K562 treated with DMSO at 1 percent for 24 hours (cell line): Measurements from ENCODE around the gene DUSP28. TPM values are rescaled to one million over a fixed set of nuclear protein-coding genes. Genes with fewer than 3 reads are reported as not detected.

Experiments used
- total RNA-seq: library from RNA; unstranded; fragments of 300-600 nt; gene quantifications from 2 replicates; pipeline ENCODE4 v1.2.3, GENCODE V29; 2022; ENCODE audit warnings: low read depth; ENCODE audit not compliant: insufficient read depth

The DUSP28 gene, protein sequence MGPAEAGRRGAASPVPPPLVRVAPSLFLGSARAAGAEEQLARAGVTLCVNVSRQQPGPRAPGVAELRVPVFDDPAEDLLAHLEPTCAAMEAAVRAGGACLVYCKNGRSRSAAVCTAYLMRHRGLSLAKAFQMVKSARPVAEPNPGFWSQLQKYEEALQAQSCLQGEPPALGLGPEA
- total RNA-seq: 5.1 and 6.0 TPM in 2 replicates

DNA sequence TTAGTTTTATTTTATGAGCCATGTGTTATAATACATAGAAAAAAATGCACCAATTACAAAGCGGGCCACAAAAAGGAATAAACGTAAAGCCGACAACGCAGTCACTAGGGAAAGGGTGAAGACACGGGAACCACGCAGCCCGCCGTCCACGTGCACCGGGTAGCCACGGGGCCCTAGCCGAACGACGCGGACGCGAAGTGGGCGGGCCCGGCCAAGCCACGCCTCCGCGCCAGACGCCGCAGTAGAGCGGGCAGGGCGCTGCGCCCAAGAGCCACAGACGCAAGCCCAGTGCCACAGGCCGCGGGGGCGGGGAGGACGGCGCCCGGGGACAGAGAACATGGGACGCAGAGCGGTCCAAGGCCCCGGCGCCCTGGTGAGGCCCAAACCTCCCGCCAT lies at the start of gene DUSP28:
TSS of gene DUSP28 (plus strand) at position 274 of the 396 bp plus-strand sequence. CDS start 328 bp downstream, outside the sequence.

DNA sequence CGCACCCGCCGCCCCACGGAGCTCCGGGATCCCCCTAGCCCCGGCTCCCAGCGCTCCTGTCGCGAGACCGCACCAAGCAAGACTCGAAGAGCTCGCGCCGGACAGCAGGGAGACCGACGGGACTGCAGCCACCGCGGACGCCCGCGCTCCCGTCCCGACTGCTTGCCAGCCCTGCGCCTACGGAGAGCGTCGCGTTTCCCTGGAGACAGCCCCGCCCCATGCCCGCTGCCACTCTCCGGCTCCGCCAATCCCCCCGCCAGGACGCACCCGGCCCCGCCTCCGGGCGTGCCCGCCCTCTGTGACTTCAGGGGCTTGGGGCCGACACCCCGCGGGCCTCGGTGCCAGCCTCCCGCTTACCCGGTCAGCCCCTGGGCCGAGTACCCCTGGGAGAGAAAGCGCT lies 2.3 kb upstream of the DUSP28 start, which contains the start of gene ANKMY1:
TSS of gene ANKMY1 (minus strand) at position 181 of the 400 bp plus-strand sequence. CDS start 653 bp downstream, outside the sequence.

DNA sequence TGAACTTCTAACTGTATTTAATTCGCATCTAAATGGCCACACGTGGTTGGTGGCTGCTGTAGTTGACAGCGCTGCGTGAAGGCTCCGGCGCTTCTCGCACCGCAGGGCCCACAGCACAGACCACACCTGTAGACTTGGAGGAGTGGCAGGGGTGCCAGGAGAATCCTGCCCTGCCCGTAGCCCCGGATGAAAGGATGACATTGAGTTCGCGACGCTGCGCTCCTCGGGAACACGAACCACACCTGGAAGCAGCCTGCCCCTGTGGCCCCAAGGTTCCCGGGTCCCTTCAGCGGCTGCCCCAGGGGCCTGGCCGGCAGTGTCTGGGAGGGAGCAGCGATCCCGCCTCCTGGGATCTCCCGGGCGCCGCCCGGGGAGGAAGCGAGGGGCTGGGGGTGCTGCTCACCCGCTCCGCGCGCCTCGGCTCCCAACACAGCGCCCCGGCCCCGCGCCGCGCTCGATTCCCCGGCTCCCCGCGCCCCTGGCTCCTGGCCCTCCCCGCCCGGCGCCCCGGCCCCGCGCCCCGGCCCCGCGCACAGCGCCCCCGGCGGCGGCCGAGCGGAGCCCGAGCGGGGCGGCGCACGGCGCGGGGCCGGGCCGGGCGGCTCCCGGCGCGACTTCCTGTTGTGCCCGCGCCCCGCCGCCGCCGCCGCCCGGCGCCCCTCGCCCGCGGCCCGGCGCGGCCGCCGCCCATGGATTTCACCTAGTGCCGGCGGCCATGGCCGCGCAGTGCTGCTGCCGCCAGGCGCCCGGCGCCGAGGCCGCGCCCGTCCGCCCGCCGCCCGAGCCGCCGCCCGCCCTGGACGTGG lies 7.9 kb downstream of the DUSP28 start, which contains the start of gene RNPEPL1:
TSS of gene RNPEPL1 (plus strand) at position 613 of the 806 bp plus-strand sequence. CDS start at position 716, 103 bp downstream.

DNA sequence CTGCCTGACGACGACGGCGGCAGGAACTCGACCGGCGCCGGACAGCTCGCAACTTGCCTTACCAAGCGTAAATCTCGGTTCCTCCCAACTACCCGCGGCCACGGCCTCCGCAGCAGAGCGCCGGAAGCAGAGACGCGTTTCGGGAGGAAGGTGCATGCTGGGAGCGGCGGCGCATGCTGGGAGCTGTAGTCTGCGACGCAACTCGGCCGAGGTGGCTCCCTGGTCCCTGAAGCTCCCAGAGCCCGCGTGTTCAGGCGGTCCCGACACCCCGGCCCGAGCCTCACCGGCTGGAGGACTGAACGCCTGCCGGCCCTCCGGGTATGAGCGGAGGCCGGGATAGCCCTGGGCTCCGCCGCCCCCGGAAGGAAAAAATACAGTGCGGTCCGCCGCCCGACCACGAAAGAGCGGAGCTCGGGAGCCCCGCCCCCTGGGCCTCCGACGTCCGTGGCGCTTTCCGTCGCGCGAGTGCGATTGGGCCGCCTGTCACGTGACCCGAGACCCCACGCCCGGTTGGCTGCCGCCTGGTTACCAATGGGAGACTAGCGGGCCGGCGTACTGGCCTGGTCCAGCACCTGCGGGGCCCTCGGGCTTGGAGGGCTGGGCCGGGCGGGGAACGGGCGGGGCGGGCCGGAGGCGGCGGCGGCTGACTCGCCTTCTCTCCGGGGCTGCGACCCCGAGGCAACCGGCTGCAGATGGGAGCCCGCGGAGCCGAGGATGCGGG lies 26.2 kb downstream of the DUSP28 start, which contains the start of gene CAPN10:
TSS of gene CAPN10 (plus strand) at position 537 of the 721 bp plus-strand sequence. CDS start at position 715, 178 bp downstream.

Other genes with a start within 250 kb of the DUSP28 start
- 1.2 and 1.3 TPM in 2 replicates for gene GPC1, start 124.7 kb upstream of the DUSP28 start, total RNA-seq
- 8.7 and 9.5 TPM in 2 replicates for gene ANKMY1, start 2.4 kb upstream of the DUSP28 start, total RNA-seq
- gene RNPEPL1, start 8.1 kb downstream of the DUSP28 start, total RNA-seq: 45.1 and 52.6 TPM in 2 replicates
- gene CAPN10, start 26.4 kb downstream of the DUSP28 start, total RNA-seq: 18.2 and 18.6 TPM in 2 replicates
- gene GPR35, start 65.1 kb downstream of the DUSP28 start, total RNA-seq: 2.3 and 4.0 TPM in 2 replicates
- not detected in 2 replicates for gene AQP12B, start 122.5 kb downstream of the DUSP28 start, total RNA-seq
- gene AQP12A, start 131.5 kb downstream of the DUSP28 start, total RNA-seq: not detected in 2 replicates